K562 (cell line): ENCODE data around the gene HOPX. TPM values are rescaled to one million over a fixed set of nuclear protein-coding genes. Genes with fewer than 3 reads are reported as not detected.

Experiments used
- ATAC-seq: fragments of 200-7000 bp; cut with Tn5 transposase; 3 replicates; pipeline ENCODE4 v1.9.1; 2020; ENCODE audit warnings: moderate library complexity
- BruUV-seq: library from RNA; stranded (reverse); fragments of 400-500 nt; replicated peaks from 2 replicates; lab custom pipeline; 2021; lab: Mats Ljungman, UMichigan
- CTCF ChIA-PET: fragments of 300-600 bp; formaldehyde crosslinking; extraction: SDS; loops from one replicate; lab custom pipeline; 2021; ENCODE audit warnings: low intra/inter-chr PET ratio; lab: Yijun Ruan, JAX
- POLR2A ChIA-PET: fragments of 300-600, 350-650 bp; sonication (Branson Sonifier 250); formaldehyde crosslinking; extraction: SDS; loops from one replicate; lab custom pipeline; 2021; ENCODE audit warnings: antibody characterized with exemption, inconsistent platforms; lab: Yijun Ruan, JAX
- DNase-seq, 4 experiments: peaks; one replicate each; pipeline versions ENCODE4 v3.0.0 to v3.0.0-alpha.2; 2011 to 2018; ENCODE audit warnings: low spot score in 3 of 4, mixed read lengths in 3 of 4; ENCODE audit errors: extremely low read depth in 1 of 4
- FAIRE-seq: peaks from 2 replicates; lab custom pipeline; 2011; peaks lifted over from hg19 to GRCh38; lab: Jason Lieb, UNC
- H2AFZ ChIP-seq: 2 replicates; pipeline ENCODE4 v1.6.0; 2011; ENCODE audit warnings: low read depth, low read length, control low read depth, inconsistent platforms
- H3K27ac ChIP-seq: fragments of 200-600 bp; 3 replicates; pipeline ENCODE4 v1.8.0; 2011; ENCODE audit warnings: low read depth, mild to moderate bottlenecking, control low read depth, inconsistent platforms, low read length, moderate library complexity, mixed read lengths; ENCODE audit errors: extremely low read depth
- H3K27me3 ChIP-seq, 2 experiments: fragments of 300-600 bp in 1 of 2; 2 replicates in 1 of 2; 3 replicates in 1 of 2; pipeline versions ENCODE4 v1.6.0 to v1.8.0; 2011; ENCODE audit warnings: inconsistent platforms in 2 of 2, low read length in 2 of 2, mild to moderate bottlenecking in 1 of 2, mixed read lengths in 1 of 2, moderate library complexity in 1 of 2; ENCODE audit not compliant: control insufficient read depth in 2 of 2, insufficient read depth in 2 of 2
- H3K36me3 ChIP-seq: fragments of 300-600 bp; 3 replicates; pipeline ENCODE4 v1.8.0; 2011; ENCODE audit warnings: mild to moderate bottlenecking, low read length, inconsistent platforms; ENCODE audit not compliant: control insufficient read depth, insufficient read depth
- H3K4me1 ChIP-seq, 2 experiments: fragments of 200-600 bp in 1 of 2; replicated peaks in 1 of 2; 2 replicates in 1 of 2; 3 replicates in 1 of 2; pipeline versions ENCODE4 v1.5.1 to v1.8.0; 2011; ENCODE audit warnings: inconsistent platforms in 2 of 2, low read length in 2 of 2, mild to moderate bottlenecking in 1 of 2, mixed read lengths in 1 of 2, moderate library complexity in 1 of 2; ENCODE audit not compliant: control insufficient read depth in 2 of 2, insufficient read depth in 2 of 2
- H3K4me2 ChIP-seq: 2 replicates; pipeline ENCODE4 v1.6.1; 2011; ENCODE audit warnings: low read length, control low read depth, inconsistent platforms, mixed read lengths; ENCODE audit not compliant: insufficient read depth
- H3K4me3 ChIP-seq: fragments of 200-600 bp; sonication (generic), shearing (Covaris generic); 2 replicates; pipeline ENCODE4 v1.5.1; 2016; ENCODE audit warnings: control low read depth, inconsistent platforms
- H3K79me2 ChIP-seq: fragments of 200-600 bp; 3 replicates; pipeline ENCODE4 v1.8.0; 2011; ENCODE audit warnings: low read length, inconsistent platforms; ENCODE audit not compliant: control insufficient read depth, insufficient read depth
- H3K9ac ChIP-seq, 2 experiments: 2 replicates each; pipeline versions ENCODE4 v1.6.0 to v1.6.1; 2011; ENCODE audit warnings: low read depth in 2 of 2, low read length in 2 of 2, control low read depth in 1 of 2, inconsistent platforms in 1 of 2, mild to moderate bottlenecking in 1 of 2, mixed read lengths in 1 of 2; ENCODE audit not compliant: insufficient read depth in 1 of 2
- H3K9me1 ChIP-seq: one replicate; pipeline ENCODE4 v1.6.0; 2011; ENCODE audit warnings: inconsistent platforms, mild to moderate bottlenecking, low read length, moderate library complexity; ENCODE audit not compliant: control insufficient read depth, insufficient read depth
- H3K9me3 ChIP-seq: replicated peaks from 2 replicates; pipeline ENCODE4 v1.5.1; 2011; ENCODE audit warnings: low read depth, low read length, inconsistent platforms; ENCODE audit not compliant: control insufficient read depth, insufficient read depth
- H4K20me1 ChIP-seq: replicated peaks from 2 replicates; pipeline ENCODE4 v1.6.1; 2011; ENCODE audit warnings: low read length, inconsistent platforms, mixed read lengths; ENCODE audit not compliant: control insufficient read depth, insufficient read depth
- CREM ChIP-seq: IDR thresholded peaks from 2 replicates; pipeline ENCODE4 v1.6.1; 2014; ENCODE audit warnings: antibody characterized with exemption, low read depth
- EGR1 ChIP-seq: fragments of 450-650 bp; conservative IDR thresholded peaks from 2 replicates; pipeline ENCODE4 v1.6.1; 2017; ENCODE audit warnings: mild to moderate bottlenecking
- ELF4 ChIP-seq: fragments of 450-650 bp; formaldehyde crosslinking; IDR thresholded peaks from 2 replicates; pipeline ENCODE4 v1.4.0; 2022; ENCODE audit warnings: missing genetic modification characterization
- ETV1 ChIP-seq: fragments of 450-650 bp; conservative IDR thresholded peaks from 2 replicates; pipeline ENCODE4 v1.6.1; 2016; ENCODE audit warnings: missing genetic modification characterization, control low read depth, low read depth, missing compliant biosample characterization
- HMG20B ChIP-seq: fragments of 250-450 bp; sonication (Bioruptor Pico); IDR thresholded peaks from 2 replicates; pipeline ENCODE4 v1.5.0; 2021; ENCODE audit warnings: mild to moderate bottlenecking
- JUNB ChIP-seq: fragments of 450-650 bp; formaldehyde crosslinking; conservative IDR thresholded peaks from 2 replicates; pipeline ENCODE4 v1.4.0; 2020; ENCODE audit warnings: mild to moderate bottlenecking
- KDM2B ChIP-seq: fragments of 250-450 bp; sonication (Bioruptor Pico); IDR thresholded peaks from 2 replicates; pipeline ENCODE4 v1.8.0; 2021; ENCODE audit warnings: mild to moderate bottlenecking, moderate library complexity
- PATZ1 ChIP-seq: fragments of 250-450 bp; sonication (Bioruptor Pico); IDR thresholded peaks from 2 replicates; pipeline ENCODE4 v1.5.0; 2020; ENCODE audit warnings: mild to moderate bottlenecking, borderline replicate concordance
- STAG1 ChIP-seq: sonication (generic); formaldehyde crosslinking; IDR thresholded peaks from 2 replicates; pipeline ENCODE4 v1.5.0; 2020; ENCODE audit warnings: missing genetic modification reagents, borderline replicate concordance
- ZFP1 ChIP-seq: fragments of 450-650 bp; formaldehyde crosslinking; IDR thresholded peaks from 2 replicates; pipeline ENCODE4 v1.4.0; 2020; ENCODE audit warnings: mild to moderate bottlenecking, mixed read lengths
- ZNF217 ChIP-seq: sonication (generic); formaldehyde crosslinking; IDR thresholded peaks from 2 replicates; pipeline ENCODE4 v1.8.0; 2022; ENCODE audit warnings: mild to moderate bottlenecking, missing genetic modification reagents
- ZNF639 ChIP-seq, 2 experiments: fragments of 200-800 bp in 1 of 2; sonication (Bioruptor generic) in 1 of 2; sonication (generic) in 1 of 2; formaldehyde crosslinking in 1 of 2; IDR thresholded peaks in 1 of 2; conservative IDR thresholded peaks in 1 of 2; 2 replicates each; pipeline versions ENCODE4 v1.5.0 to v1.6.1; 2016 to 2020; ENCODE audit warnings: missing compliant biosample characterization in 1 of 2, missing genetic modification characterization in 1 of 2, missing genetic modification reagents in 1 of 2
- ZSCAN29 ChIP-seq: fragments of 450-650 bp; IDR thresholded peaks from 2 replicates; pipeline ENCODE4 v1.6.1; 2017
- WGBS: fragments of 100-300 bp; shearing (Covaris generic); methylation state at CpG from one replicate; pipeline ENCODE4 v1.1.6; 2016; ENCODE audit warnings: low coverage, mixed read lengths; ENCODE audit not compliant: insufficient coverage; ENCODE audit errors: missing lambda C conversion rate; 5-methylcytosine and 5-hydroxymethylcytosine counted together
- in situ Hi-C: fragments of 300-500 bp; cut with MboI; formaldehyde crosslinking; loops from 4 replicates; pipeline ENCODE4 v1.15.0; 2018; ENCODE audit warnings: inconsistent platforms, mixed read lengths
- intact Hi-C: fragments of 100-400 bp; cut with micrococcal nuclease; formaldehyde crosslinking; loops from 2 replicates; pipeline ENCODE4 v1.14.2; 2022
- polyA plus RNA-seq, 8 experiments: library from polyadenylated mRNA; depleted of rRNA in 4 of 8; stranded (reverse) in 5 of 8; unstranded in 3 of 8; fragments of >200 nt; fragmentation: Nextera tagmentation in 2 of 8; fragmentation: Illumina TruSeq in 1 of 8; extraction: Ambion mirVana in 2 of 8; extraction: Trizol in 1 of 8; gene quantifications; 2 replicates each; pipeline versions ENCODE4 v1.2.1 to v1.2.3, GENCODE V29; 2011 to 2014; ENCODE audit warnings: inconsistent platforms in 1 of 8, missing spikeins in 1 of 8
- total RNA-seq, 7 experiments: library from RNA; depleted of rRNA in 6 of 7; stranded (reverse); fragments of >200 nt in 6 of 7; fragmentation: Illumina TruSeq in 2 of 7; extraction: Trizol in 2 of 7; gene quantifications; 2 replicates each; pipeline versions ENCODE4 v1.2.1 to v1.2.3, GENCODE V29; 2011 to 2021; ENCODE audit warnings: low replicate concordance in 1 of 7

Gene HOPX
- total and polyA plus RNA-seq, 9 of the 15 experiments (the other 6 are each of a cell fraction or from before 2014, with no cell fraction given) = 0.24 TPM; not detected in 8

GRCh38 chr4:56723201-56723605 is 42.1 kb upstream of the HOPX start:
- CTCF ChIA-PET = no interaction called here
- 4% methylated on average over 5 of the region's 5 CpGs for WGBS
- H3K9me3 ChIP-seq = no peaks in the 10 kb centered on the region
- H3K9me1 ChIP-seq = no peaks in the 10 kb centered on the region
- no peak for ATAC-seq
- no peak for FAIRE-seq
- intact Hi-C loops (no loop called here), in situ Hi-C loops (no loop called here)
- H3K27ac ChIP-seq = no peak overlapping the region
- no peak overlapping the region for H2AFZ ChIP-seq
- no peak overlapping the region for H3K9ac ChIP-seq
- TF ChIP-seq EGR1 (no peak), JUNB (CRISPR knock-in tag) (no peak)
- H3K79me2 ChIP-seq = no peaks in the 10 kb centered on the region
- H3K36me3 ChIP-seq = no peaks in the 10 kb centered on the region
- no peak for DNase-seq
- peaks cover 3 to 4% of the 10 kb centered on the region in 2 experiments; a peak in 1 of 5 replicates for H3K27me3 ChIP-seq
- no peaks in the 10 kb centered on the region for H3K4me1 ChIP-seq
- no peak overlapping the region for H3K4me3 ChIP-seq
- no peak overlapping the region for H3K4me2 ChIP-seq
- no TSS peak for BruUV-seq
- POLR2A ChIA-PET = no interaction called here
- no peaks in the 10 kb centered on the region for H4K20me1 ChIP-seq

- POLR2A ChIA-PET = no interaction called here
Measured at GRCh38 chr4:56708146-56708545, 27.1 kb upstream of the HOPX start.

More at GRCh38 chr4:56708146-56708545, 27.1 kb upstream of the HOPX start:
- Histone ChIP-seq H3K4me3 (no peak overlapping the region), H3K4me2 (no peak overlapping the region), H2AFZ (no peak overlapping the region), H3K27ac (no peak overlapping the region), H3K27me3 (peaks cover 2 to 4% of the 10 kb centered on the region in 2 experiments; a peak in 3 of 5 replicates), H3K9me1 (no peaks in the 10 kb centered on the region), H3K9ac (no peak overlapping the region), H4K20me1 (no peaks in the 10 kb centered on the region), H3K79me2 (no peaks in the 10 kb centered on the region), H3K36me3 (no peaks in the 10 kb centered on the region), H3K9me3 (no peaks in the 10 kb centered on the region), H3K4me1 (no peaks in the 10 kb centered on the region)
- FAIRE-seq (no peak), DNase-seq (no peak), ATAC-seq (no peak)
- intact Hi-C loops = no loop called here
- CTCF ChIA-PET = no interaction called here
- in situ Hi-C loops = no loop called here
- TF ChIP-seq HMG20B = no peak
- no peak for TF ChIP-seq ZFP1 (CRISPR knock-in tag)
- no peak for TF ChIP-seq ELF4 (CRISPR knock-in tag)
- TF ChIP-seq ZNF217 (CRISPR knock-in tag) = no peak
- no peak for TF ChIP-seq ETV1
- TF ChIP-seq KDM2B = no peak
- TF ChIP-seq CREM = no peak
- TF ChIP-seq JUNB (CRISPR knock-in tag) = no peak
- no peak for TF ChIP-seq PATZ1 (CRISPR knock-in tag)
- TF ChIP-seq ZNF639 (CRISPR knock-in tag; conservative IDR thresholded peaks at IDR 0.05 in 1 of 2, IDR thresholded peaks at IDR 0.05 in 1 of 2) = no peak
- TF ChIP-seq STAG1 (CRISPR knock-in tag) = no peak
- TF ChIP-seq ZSCAN29 = no peak
- BruUV-seq = no TSS peak
- 0% methylated on average over 1 of the region's 1 CpG for whole genome bisulfite sequencing
